HEK293 (cell line): Measurements from ENCODE around the gene RNF182.

Experiments
- CTCF ChIA-PET: fragments of 350-600 bp; formaldehyde crosslinking; extraction: SDS; loops from one replicate; lab custom pipeline; 2021; ENCODE audit warnings: antibody characterized with exemption; lab: Yijun Ruan, JAX
- POLR2A ChIA-PET: fragments of 300-600 bp; formaldehyde crosslinking; extraction: SDS; loops from one replicate; lab custom pipeline; 2020; ENCODE audit warnings: antibody characterized with exemption, inconsistent platforms; lab: Yijun Ruan, JAX
- H3K27ac ChIP-seq: fragments of 200-500 bp; sonication (Bioruptor generic); 2 replicates; pipeline ENCODE4 v1.5.1; 2014; ENCODE audit warnings: low read depth, low read length, control low read depth, inconsistent platforms; ENCODE audit errors: extremely low read depth
- H3K36me3 ChIP-seq, 2 experiments: fragments of 200-500 bp in 1 of 2; sonication (Bioruptor generic) in 1 of 2; 1 replicate in 1 of 2; 2 replicates in 1 of 2; pipeline ENCODE4 v1.5.1; 2014 to 2017; ENCODE audit warnings: inconsistent platforms in 2 of 2, low read length in 2 of 2; ENCODE audit not compliant: control insufficient read depth in 2 of 2, insufficient read depth in 1 of 2
- H3K4me1 ChIP-seq: fragments of 200-500 bp; sonication (Bioruptor generic); 2 replicates; pipeline ENCODE4 v1.5.1; 2014; ENCODE audit warnings: mild to moderate bottlenecking, low read length, inconsistent platforms; ENCODE audit not compliant: control insufficient read depth, insufficient read depth
- H3K4me3 ChIP-seq: 2 replicates; pipeline ENCODE4 v1.5.1; 2011; ENCODE audit warnings: low read depth, mild to moderate bottlenecking, control low read depth, low read length, moderate library complexity
- H3K9me3 ChIP-seq: fragments of 200-500 bp; sonication (Bioruptor generic); 2 replicates; pipeline ENCODE4 v1.5.1; 2014; ENCODE audit warnings: low read depth, low read length, inconsistent platforms; ENCODE audit not compliant: control insufficient read depth, insufficient read depth
- INSM2 ChIP-seq: fragments of 450-650 bp; formaldehyde crosslinking; IDR thresholded peaks from 2 replicates; pipeline ENCODE4 v1.5.1; 2016; ENCODE audit warnings: missing biosample characterization, missing genetic modification characterization
- MEIS1 ChIP-seq: sonication (generic); formaldehyde crosslinking; IDR thresholded peaks from 2 replicates; pipeline ENCODE4 v1.8.1; 2022; ENCODE audit warnings: missing genetic modification reagents, mild to moderate bottlenecking, borderline replicate concordance
- MYNN ChIP-seq: fragments of 450-650 bp; formaldehyde crosslinking; IDR thresholded peaks from 2 replicates; pipeline ENCODE4 v1.5.1; 2016; ENCODE audit warnings: missing biosample characterization, missing genetic modification characterization, borderline replicate concordance
- PRDM6 ChIP-seq: fragments of 450-650 bp; formaldehyde crosslinking; IDR thresholded peaks from 2 replicates; pipeline ENCODE4 v1.5.1; 2017; ENCODE audit warnings: missing biosample characterization, missing genetic modification characterization
- REPIN1 ChIP-seq: fragments of 450-650 bp; formaldehyde crosslinking; IDR thresholded peaks from 2 replicates; pipeline ENCODE4 v1.5.1; 2017; ENCODE audit warnings: missing biosample characterization, missing genetic modification characterization, low read depth
- YY1 ChIP-seq: fragments of 450-650 bp; formaldehyde crosslinking; IDR thresholded peaks from 2 replicates; pipeline ENCODE4 v1.5.1; 2018; ENCODE audit warnings: missing biosample characterization, missing genetic modification characterization
- ZBTB17 ChIP-seq: fragments of 450-650 bp; formaldehyde crosslinking; IDR thresholded peaks from 2 replicates; pipeline ENCODE4 v1.5.1; 2016; ENCODE audit warnings: missing biosample characterization, missing genetic modification characterization
- ZBTB49 ChIP-seq: fragments of 450-650 bp; formaldehyde crosslinking; IDR thresholded peaks from 2 replicates; pipeline ENCODE4 v1.5.1; 2016; ENCODE audit warnings: missing biosample characterization, missing genetic modification characterization, low read depth
- ZFHX2 ChIP-seq: fragments of 450-650 bp; formaldehyde crosslinking; conservative IDR thresholded peaks from 2 replicates; pipeline ENCODE4 v1.5.1; 2016; ENCODE audit warnings: missing biosample characterization, missing genetic modification characterization
- ZIC2 ChIP-seq: fragments of 450-650 bp; formaldehyde crosslinking; IDR thresholded peaks from 2 replicates; pipeline ENCODE4 v1.5.1; 2016; ENCODE audit warnings: missing biosample characterization, missing genetic modification characterization
- ZNF133 ChIP-seq: fragments of 450-650 bp; formaldehyde crosslinking; IDR thresholded peaks from 2 replicates; pipeline ENCODE4 v1.5.1; 2016; ENCODE audit warnings: missing biosample characterization, missing genetic modification characterization
- ZNF146 ChIP-seq: fragments of 450-650 bp; formaldehyde crosslinking; IDR thresholded peaks from 2 replicates; pipeline ENCODE4 v1.5.1; 2016; ENCODE audit warnings: missing biosample characterization, missing genetic modification characterization
- ZNF157 ChIP-seq: fragments of 450-650 bp; formaldehyde crosslinking; IDR thresholded peaks from 2 replicates; pipeline ENCODE4 v1.5.1; 2016; ENCODE audit warnings: missing biosample characterization, missing genetic modification characterization
- ZNF202 ChIP-seq: fragments of 450-650 bp; formaldehyde crosslinking; IDR thresholded peaks from 2 replicates; pipeline ENCODE4 v1.5.1; 2016; ENCODE audit warnings: missing biosample characterization, missing genetic modification characterization, borderline replicate concordance
- ZNF280D ChIP-seq: fragments of 450-650 bp; formaldehyde crosslinking; IDR thresholded peaks from 2 replicates; pipeline ENCODE4 v1.5.1; 2016; ENCODE audit warnings: missing biosample characterization, missing genetic modification characterization
- ZNF335 ChIP-seq: fragments of 450-650 bp; formaldehyde crosslinking; conservative IDR thresholded peaks from 2 replicates; pipeline ENCODE4 v1.5.1; 2016; ENCODE audit warnings: missing biosample characterization, missing genetic modification characterization
- ZNF624 ChIP-seq: fragments of 450-650 bp; formaldehyde crosslinking; IDR thresholded peaks from 2 replicates; pipeline ENCODE4 v1.5.1; 2017; ENCODE audit warnings: missing biosample characterization, missing genetic modification characterization
- ZNF692 ChIP-seq: fragments of 450-650 bp; formaldehyde crosslinking; IDR thresholded peaks from 2 replicates; pipeline ENCODE4 v1.5.1; 2016; ENCODE audit warnings: missing biosample characterization, missing genetic modification characterization
- ZNF768 ChIP-seq: fragments of 450-650 bp; formaldehyde crosslinking; IDR thresholded peaks from 2 replicates; pipeline ENCODE4 v1.5.1; 2018; ENCODE audit warnings: missing biosample characterization, mild to moderate bottlenecking, missing genetic modification characterization
- ZXDB ChIP-seq: fragments of 450-650 bp; formaldehyde crosslinking; IDR thresholded peaks from 2 replicates; pipeline ENCODE4 v1.5.1; 2016; ENCODE audit warnings: missing biosample characterization, missing genetic modification characterization

Gene RNF182

GRCh38 chr6:13988908-13989307 is 64.2 kb downstream of the RNF182 start:
- POLR2A ChIA-PET: no interaction called here

More at GRCh38 chr6:13988908-13989307, 64.2 kb downstream of the RNF182 start:
- TF ChIP-seq ZFHX2 (no peak), YY1 (tag by site-specific recombination) (no peak), ZNF335 (no peak), ZNF202 (no peak), ZBTB17 (tag by site-specific recombination) (no peak), ZNF157 (no peak), ZNF280D (tag by site-specific recombination) (no peak), MYNN (tag by site-specific recombination) (no peak), ZNF768 (tag by site-specific recombination) (no peak), PRDM6 (tag by site-specific recombination) (no peak), ZBTB49 (no peak), ZNF692 (tag by site-specific recombination) (no peak), ZNF133 (no peak), ZIC2 (tag by site-specific recombination) (no peak), ZNF624 (tag by site-specific recombination) (no peak), REPIN1 (tag by site-specific recombination) (no peak), INSM2 (tag by site-specific recombination) (no peak), ZXDB (tag by site-specific recombination) (no peak), ZNF146 (tag by site-specific recombination) (no peak), MEIS1 (CRISPR knock-in tag) (no peak)
- Histone ChIP-seq H3K36me3 (no peaks in the 10 kb centered on the region), H3K4me3 (no peak overlapping the region), H3K9me3 (no peaks in the 10 kb centered on the region), H3K4me1 (no peaks in the 10 kb centered on the region), H3K27ac (no peak overlapping the region)
- CTCF ChIA-PET: no interaction called here
